Measurements from ENCODE around the gene IKZF3.

DNA sequence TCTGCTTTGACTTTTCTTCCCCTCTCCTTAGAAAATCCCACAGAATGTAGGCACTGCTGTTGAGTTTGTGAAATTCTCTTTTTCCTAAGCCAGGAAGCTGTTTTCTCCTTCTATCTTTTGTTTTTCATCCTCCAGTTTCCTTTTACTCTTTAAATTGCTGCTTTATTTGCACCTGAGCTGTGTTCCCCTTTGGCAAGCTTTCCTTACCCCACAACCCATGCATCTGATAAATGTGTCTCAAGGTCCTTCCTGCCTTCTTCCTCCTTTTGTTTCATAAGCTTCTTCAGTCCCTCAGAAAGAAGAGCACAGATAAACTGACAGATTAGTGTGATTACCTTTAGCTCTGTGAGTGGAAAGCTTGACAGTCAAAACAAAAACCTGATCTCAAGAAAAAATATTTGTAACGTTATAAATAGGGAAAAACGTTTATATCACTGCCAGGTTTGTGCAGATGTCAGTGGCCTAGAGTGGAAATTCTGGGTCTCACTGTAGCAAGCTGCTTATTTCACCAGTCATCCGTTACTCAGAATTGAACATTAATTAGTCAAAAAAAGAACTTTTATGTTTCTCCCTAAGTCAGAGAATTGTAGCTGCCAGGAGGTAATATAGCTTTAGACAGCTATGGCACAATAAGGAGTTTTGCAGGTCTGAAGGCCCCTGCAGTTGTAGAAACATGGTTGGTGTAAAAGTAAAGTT, 30.7 kb upstream of the IKZF3 start:
- TF ChIP-seq EZH2phosphoT487 (conservative IDR thresholded peaks at IDR 0.05; ENCODE audit: low read length) (no peak), CTCF (IDR thresholded peaks at IDR 0.05; ENCODE audit: insufficient read depth, low read length, poor library complexity, severe bottlenecking) (no peak)

All from SU-DHL-6 (cell line).